Mucosa of gallbladder (tissue), 1 donor: Measurements from ENCODE around the gene CDV3. TPM values are rescaled to one million over a fixed set of nuclear protein-coding genes. Genes with fewer than 3 reads are reported as not detected.
"Not testable (repeated sequence)": the region's sequence is repeated elsewhere in the genome, so short reads cannot be mapped to it uniquely, and the experiment has no call there.

ENCODE experiments used
- DNase-seq: peaks from one replicate; pipeline ENCODE4 v3.0.0-alpha.2; 2020; ENCODE audit warnings: low spot score
- total RNA-seq: library from RNA; stranded (reverse); gene quantifications from one replicate; pipeline ENCODE4 v1.2.1, GENCODE V29; 2021
- donor health status: DM: no; HTN: no; CAD: no.

CDV3 gene, protein sequence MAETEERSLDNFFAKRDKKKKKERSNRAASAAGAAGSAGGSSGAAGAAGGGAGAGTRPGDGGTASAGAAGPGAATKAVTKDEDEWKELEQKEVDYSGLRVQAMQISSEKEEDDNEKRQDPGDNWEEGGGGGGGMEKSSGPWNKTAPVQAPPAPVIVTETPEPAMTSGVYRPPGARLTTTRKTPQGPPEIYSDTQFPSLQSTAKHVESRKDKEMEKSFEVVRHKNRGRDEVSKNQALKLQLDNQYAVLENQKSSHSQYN
- total RNA-seq = 108 TPM

DNA sequence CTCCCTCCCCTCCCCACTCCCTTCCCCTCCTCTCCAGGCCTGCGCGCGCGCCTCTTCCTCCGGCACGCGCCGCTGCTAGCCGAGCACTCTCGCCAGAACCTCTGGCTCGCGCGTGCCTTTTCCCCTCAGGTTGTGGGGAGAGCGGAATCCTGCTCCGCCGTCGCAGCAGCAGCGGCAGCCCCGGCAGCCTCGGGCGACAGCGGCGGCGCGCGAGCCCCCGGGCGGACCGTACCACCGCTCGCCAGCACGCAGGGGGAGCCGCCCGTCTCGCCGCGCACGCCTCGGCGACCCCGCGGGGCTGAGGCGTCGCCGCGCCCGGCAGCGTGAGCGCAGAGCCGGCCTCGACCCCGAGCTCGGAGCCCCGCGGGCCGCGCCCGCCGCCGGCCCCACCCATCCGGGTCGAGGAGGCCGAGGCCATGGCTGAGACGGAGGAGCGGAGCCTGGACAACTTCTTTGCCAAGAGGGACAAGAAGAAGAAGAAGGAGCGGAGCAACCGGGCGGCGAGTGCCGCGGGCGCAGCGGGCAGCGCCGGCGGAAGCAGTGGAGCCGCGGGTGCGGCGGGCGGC lies at the start of gene CDV3:
TSS of gene CDV3 (plus strand) at position 58 of the 566 bp plus-strand sequence. CDS start at position 417, 359 bp downstream.
- DNase-seq = no peak

DNA sequence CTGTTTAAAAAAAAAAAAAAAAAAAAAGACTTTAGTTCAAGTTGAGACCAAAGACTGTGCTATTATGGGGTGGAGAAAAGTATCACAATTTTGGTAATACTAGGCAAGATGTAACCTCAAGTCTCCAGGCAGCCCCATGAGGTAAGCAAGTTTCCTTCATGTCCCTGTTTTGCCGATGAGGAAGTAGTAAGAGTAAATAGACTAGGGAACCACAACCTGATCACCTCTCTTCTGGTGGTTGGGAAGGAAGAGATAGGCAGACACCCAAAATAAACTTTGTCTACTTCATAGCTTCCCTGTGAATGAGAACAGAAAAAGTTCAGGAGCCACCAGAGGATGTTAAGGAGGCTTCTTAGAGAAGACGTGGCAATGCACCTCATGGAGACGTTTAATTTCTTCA lies 49.7 kb upstream of the CDV3 start:
- DNase-seq = not testable (repeated sequence)

DNA sequence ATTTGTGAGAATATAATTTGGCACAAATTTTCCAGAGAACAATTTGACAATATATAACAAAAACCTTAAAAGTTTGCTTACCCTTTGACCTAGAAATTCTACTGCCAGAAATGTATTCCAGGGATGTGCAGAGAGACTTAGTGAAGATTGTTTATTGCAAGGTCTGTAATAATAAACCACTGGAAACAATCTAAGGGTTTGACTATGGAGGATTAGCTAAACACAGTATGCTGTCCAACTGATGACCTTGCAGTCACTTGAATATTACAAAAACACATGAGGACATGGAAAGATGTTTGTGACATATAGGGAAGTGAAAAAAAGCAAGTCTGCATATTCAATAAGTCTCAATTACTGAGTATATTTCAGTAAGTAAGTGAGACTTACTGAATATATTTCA lies 48.1 kb upstream of the CDV3 start:
- DNase-seq = no peak

DNA sequence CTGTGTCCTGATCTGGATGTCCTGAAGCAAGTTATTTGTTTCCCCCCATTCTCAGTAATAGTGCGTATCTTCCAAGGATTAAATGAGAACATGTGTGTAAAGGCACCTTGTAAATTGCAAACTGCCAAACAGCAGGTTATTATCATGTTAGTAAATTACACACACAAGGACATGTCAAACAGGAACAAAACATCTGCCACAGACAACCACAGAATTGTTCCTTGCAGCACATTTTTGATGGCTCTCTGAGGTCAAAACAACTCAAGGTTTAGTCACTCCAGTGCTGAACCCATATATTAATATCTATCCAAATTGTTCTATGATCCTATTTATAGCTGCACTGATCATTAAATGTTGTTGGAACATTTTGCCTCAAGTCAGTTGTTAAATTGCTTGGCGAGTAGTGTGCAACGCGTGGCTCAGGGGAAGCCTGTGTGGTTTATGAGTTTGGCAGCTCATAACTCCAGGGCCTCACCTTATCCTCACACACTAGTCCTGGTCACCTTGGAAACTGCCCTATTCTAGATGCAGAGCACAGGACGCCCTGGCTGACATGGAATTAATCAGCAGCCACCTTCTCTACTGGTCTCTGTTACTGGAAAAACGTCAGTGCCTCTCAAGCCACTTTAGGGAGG lies 46.3 kb upstream of the CDV3 start:
- no peak for DNase-seq

DNA sequence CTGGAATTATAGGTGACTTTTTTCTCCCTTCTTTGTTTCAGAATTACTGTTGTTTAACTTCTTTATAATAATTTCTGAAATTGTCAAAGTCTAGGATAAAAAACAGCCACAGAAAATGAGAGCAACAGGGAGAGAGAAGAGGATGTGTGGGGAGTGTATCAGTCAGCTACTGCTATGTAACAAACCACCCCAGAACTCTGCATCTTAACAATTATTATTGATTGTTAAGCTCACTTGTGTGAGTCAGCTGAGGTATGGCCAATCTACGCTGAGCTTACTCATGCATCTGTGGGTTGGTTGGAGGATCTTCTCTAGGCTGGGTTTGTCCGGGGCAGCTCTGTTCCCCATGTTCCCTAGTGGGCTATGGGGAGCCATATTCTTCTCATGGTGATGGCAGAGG lies 43.7 kb upstream of the CDV3 start:
- no peak for DNase-seq

DNA sequence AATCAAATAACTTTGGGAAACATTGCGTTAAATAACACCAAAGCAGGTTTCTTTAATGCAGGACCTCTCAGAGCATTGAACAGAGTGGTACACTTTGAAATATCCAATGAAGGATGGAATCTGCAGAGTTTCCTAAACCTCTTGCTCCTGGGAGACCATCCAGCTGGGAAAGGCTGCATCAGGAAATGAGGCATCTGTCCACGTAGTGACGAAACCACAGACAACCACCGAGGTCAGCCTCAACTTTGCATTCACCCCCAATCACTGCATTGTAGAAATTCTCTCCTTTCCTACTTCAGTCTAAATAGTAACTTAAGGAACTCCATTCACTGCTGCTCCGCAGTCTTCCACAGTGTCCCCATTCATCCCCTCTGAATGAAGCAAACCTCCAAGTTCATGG lies 41.5 kb upstream of the CDV3 start:
- DNase-seq = no peak

DNA sequence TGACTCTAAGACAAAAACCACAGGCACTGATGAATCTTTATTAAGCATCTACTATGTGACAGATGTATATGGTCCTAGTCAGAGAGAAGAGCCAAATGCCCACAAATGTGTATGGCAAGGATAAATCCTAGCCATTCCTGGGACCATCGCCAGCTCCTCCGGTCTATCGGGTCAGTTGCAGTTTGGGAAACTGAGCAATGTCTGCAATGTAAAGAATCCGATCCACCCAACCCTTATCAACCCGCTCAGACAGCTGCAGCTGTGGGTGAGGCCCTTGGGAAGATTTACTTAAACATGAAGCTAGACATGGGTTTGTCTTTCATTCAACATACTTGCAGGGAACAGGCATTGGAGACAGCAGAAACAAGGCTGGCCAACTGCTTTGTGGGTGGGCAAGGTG lies 40.5 kb upstream of the CDV3 start:
- DNase-seq = no peak

DNA sequence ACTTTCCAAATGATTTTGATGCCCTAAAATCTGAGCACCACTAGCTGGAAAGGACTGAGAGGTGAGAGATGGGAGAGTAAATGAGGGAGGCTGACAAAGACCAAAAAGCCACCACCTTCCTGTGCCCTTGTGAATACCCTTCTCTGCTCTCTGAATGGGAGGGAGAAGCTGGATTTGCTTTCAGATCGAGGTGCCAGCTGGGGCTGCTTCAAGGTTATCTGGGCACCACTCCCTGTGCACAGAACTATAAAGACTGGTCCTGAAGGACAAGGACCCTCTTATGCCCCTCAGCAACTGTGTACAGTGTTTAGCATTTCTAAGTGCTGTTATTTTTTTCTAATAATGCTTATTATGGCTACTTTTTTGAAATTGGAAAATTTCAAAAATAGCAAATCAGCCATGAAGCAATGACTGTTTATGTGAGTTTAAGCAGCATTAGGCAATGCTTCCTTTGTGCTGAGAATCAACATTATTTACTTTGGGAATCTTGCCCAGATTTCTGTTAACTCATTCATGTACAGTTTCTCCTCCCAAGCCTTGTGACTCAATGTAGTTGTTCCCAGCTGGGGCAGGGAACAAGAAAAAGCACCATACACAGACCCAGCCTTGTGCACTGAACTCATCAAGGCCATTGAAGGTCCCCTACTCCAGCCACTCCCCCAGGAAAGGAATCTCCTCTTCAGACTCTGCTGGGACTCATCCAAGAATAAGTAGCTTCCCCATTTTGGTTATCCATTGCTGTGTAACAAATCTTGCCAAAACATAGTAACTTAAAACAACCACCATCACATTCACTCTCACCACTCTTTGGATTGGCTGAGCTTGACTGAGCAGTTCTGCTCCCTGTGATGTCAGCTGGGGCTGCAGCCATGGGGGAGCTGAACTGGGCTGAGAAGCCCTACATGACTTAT lies 37.3 kb upstream of the CDV3 start:
- DNase-seq = no peak

DNA sequence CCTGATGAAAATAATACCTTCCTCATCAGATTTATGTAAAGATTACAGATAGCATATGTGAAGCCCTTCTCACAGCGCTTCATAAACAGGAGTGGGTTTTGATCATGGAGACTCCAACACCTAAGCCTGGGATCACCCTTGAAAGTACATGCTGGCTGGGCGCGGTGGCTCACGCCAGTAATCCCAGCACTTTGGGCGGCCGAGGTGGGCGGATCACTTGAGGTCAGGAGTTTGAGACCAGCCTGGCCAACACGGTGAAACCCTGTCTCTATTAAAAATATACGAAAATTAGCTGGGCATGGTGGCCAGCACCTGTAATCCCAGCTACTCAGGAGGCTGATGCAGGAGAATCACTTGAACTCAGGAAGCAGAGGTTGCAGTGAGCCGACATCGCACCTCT lies 36.4 kb upstream of the CDV3 start:
- DNase-seq = not testable (repeated sequence)

DNA sequence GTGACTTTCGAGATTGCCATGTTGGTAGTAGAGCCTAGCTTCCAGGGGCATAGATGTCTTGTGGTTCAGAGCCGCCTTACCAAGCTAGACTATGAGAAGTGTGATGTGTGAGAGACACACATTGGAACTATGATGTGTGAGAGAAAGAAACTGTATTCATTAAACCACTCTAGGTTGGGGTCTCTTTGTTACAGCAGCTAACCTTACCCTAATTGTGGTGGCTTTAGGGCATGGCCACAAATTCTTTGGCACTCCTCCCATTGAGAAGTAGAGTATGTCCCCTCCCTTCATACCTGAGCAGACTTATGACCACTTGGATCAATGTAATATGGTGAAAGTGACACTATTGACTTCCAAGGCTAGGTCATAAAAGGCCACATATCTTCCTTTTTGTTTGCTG lies 35.3 kb upstream of the CDV3 start:
- no peak for DNase-seq

DNA sequence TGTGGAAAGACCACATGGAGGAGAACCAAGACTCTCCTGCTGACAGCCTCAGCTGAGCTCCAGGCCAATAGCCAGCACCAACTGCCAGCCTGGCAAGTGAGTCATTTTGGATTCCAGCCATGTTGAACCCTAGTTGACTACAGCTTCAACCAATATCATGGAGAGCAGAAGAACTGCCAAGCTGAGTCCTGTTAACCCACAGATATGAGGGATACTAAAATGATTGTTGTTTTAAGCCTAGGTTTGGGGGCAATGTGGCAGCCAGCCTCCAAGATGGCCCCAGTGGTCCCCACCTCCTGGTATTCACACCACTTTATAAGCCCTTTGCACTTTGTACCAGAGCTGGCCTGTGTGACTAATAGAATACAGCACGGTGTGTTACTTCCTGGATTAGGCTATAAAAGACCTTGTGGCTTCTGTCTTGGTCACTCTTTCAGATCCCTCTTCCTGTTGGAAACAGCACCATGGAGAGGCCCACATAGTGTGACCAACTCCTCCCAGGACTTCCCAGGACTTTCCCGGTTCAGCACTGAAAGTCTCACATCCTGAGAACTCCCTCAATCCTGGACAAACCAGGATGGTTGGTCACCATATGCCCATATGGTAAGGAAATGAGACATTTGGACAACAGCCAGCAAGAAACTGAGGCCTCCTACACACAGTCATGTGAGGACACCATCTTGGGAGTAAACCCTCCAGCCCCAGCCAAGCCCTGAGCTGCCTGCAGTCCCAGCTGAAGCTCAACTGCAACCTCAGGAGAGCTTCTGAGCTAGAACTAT lies 32.4 kb upstream of the CDV3 start:
- peak; percentile 40 for DNase-seq

DNA sequence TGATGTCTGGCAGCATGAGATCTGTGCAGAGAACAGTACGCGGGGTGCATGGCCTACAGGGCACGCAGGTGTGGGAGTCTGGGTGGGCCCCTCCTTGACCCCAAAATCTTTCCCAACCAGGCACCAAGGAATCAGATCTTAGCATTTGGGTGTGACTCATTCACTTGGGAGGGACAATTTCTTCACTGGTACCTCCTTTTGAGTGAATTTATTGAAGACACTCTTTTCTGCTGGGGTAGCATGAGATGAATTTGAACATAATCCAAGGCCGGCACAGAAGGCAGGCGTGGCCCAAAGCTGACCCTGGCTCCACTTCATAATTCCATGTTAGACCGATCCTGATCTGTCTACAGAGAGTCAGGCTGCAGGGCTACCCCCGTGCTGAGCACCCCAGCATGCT lies 30.6 kb upstream of the CDV3 start:
- DNase-seq = no peak

DNA sequence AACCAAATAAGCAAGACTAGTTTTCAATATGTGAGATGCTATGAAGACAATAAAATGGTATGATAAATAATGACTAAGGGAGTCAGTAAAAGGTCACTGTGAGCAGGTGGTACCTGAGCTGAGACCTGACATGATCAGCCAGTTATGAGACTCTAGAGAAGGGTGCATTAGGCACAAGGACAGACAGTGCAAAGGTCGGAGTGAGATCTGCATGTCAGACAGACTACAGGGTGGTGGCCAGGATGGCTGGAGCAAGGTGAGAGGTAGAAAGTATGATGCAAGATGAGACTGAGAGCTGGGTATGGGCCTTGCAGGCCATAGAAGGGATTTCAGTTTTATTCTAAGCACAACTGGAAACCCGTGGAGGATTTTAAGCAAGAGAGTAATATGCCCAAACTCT lies 28.5 kb upstream of the CDV3 start:
- not testable (repeated sequence) for DNase-seq

DNA sequence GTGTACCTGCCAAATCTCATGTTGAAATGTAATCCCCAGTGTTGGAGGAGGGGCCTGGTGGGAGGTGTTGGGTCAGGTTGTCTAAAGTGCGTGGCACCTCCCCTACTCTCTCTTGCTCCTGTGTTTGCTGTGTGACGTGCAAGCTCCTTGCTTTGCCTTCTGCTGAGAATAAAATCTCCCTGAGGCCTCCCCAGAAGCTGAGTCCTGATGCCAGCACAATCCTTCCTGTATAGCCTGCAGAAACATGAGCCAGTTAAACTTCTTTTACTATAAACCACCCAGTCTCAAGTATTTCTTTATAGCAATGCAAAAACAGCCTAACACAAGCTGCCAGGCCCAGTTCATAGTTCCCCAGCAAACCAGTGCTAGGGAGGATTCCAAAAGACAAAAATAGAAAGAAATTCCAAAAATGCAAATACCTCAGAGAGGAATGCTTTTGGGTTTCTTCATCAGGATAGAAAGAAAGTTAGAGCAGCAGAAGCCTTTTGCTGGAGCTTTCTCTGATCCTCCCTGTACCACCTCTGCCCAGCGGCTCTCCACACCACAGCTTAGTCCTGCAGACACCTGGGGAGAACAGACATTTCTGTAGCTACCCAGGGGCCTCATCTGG lies 25.9 kb upstream of the CDV3 start:
- no peak for DNase-seq

DNA sequence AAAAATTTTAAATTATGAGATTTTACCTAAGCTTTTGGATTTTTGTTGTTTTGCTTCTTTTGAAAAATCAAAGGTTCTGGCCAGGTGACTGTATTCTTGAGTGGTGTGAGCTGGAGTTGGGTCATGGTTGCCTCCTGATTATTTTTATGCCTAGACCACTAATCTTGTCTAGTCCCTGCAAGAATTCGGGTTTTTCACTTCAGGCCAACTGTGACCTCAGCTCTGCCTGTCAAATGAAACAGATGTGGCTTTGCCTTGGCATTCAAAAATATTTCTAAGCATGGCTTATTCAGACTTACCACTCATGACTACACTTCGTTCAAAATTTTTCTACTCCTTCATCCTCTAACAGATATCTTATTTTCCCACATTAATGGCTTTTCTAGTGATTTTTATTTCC lies 25.4 kb upstream of the CDV3 start:
- no peak for DNase-seq

DNA sequence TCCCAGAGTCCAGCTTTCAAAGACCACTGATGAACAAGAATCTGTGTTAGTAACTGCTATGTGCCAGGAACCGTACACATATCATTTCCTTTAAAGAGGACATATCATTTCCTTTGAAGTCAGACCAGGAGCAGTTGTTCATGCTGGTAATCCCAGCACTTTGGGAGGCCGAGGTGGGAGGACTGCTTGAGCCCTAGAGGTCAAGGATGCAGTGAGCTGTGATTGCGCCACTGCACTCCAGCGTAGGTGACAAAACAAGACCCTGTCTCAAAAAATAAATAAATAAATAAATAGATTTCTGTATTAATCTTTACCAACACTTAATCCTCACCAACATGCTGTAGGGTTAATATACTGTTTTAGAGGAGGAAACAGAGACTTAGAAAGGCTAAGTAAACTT lies 23.9 kb upstream of the CDV3 start:
- DNase-seq = no peak

DNA sequence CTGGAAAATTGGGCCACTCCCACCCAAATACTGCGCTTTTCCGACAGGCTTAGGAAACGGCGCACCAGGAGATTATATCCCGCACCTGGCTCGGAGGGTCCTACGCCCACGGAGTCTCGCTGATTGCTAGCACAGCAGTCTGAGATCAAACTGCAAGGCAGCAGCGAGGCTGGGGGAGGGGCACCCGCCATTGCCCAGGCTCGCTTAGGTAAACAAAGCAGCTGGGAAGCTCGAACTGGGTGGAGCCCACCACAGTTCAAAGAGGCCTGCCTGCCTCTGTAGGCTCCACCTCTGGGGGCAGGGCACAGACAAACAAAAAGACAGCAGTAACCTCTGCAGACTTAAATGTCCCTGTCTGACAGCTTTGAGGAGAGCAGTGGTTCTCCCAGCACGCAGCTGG lies 21.9 kb upstream of the CDV3 start:
- DNase-seq = not testable (repeated sequence)

DNA sequence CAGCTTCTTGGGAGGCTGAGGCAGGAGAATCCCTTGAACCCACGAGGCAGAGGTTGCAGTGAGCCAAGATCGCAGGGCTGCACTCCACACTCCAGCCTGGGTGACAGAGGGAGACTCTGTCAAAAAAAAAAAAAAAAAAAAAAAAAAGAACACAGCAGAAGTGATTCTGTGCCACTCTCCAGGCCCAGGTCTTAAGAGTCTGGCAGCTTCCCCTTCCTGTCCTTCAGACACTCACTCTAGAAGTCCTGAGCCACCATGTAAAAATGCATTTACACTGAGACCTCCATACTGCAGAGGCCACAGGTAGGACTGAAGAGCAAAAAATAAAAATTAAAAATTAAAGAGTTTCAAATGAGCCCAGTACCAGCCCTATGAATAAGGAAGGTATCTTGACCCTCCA lies 11.8 kb upstream of the CDV3 start:
- DNase-seq = no peak

DNA sequence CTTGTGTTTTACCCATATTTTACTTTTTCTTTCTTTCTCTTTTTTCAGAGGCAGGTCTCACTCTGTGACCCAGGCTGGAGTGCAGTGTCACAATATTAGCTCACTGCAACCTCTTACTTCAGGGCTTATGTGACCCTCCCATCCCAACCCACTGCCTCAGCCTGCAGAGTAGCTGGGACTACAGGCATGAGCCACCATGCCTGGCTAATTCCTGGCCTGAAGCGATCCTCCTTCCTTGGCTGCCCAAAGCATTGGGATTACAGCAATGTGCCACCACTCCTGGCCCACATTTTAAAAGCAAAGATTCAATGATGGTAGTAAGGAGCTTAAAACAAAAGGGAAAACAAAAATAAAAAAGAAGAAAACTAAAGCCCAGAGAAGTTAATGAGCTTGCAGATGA lies 11.1 kb upstream of the CDV3 start:
- no peak for DNase-seq

DNA sequence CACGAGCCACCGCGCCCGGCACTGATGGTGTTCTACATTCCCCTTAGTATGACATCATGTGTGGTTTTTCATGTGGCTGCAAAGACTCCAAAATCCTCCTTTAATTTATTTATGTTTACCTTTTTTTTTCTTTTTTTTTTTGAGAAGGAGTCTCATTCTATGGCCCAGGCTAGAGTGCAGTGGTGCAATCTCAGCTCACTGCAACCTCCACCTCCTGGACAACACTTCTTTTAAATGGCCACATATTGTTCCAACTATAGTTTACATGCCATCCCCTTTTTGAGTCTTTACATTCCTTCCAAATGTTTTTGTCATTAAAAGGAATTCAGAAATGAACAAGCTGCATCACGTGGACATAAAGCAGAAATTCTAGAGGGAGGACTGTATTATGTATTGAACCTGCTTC lies 10.3 kb upstream of the CDV3 start:
- DNase-seq = no peak

DNA sequence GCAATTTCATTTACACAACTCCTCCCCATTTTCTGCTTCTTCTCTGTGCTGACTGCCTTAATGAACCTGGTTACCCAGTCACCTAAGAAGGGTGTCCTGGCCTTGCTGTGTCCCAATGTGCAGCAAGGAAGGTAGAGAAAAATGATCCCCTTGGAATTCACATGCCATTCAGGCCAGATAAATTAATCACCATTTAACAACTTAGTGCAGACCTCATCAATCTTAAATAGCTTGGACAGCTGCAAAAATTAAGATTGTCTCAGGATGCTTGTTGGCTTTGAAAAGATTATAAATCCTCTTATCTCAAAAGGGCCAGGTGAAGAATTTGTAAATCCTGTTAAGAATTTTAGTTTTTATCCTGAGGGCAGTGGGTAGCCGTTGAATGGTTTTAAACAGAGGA lies 9.7 kb upstream of the CDV3 start:
- DNase-seq = no peak
